PC-9 (cell line): ENCODE measurements around the gene LGR6. TPM values are rescaled to one million over a fixed set of nuclear protein-coding genes. Genes with fewer than 3 reads are reported as not detected.

ENCODE experiments used
- BruUV-seq: library from RNA; stranded (reverse); fragments of 400-500 nt; replicated peaks from 2 replicates; lab custom pipeline; 2021; lab: Mats Ljungman, UMichigan
- CTCF ChIA-PET: fragments of 300-600 bp; sonication (Branson Sonifier 250); formaldehyde crosslinking; loops from one replicate; lab custom pipeline; 2022; ENCODE audit warnings: antibody characterized with exemption; lab: Charles Lee
- POLR2A ChIA-PET: fragments of 300-600 bp; sonication (Branson Sonifier 250); formaldehyde crosslinking; loops from one replicate; lab custom pipeline; 2022; ENCODE audit warnings: antibody characterized with exemption; ENCODE audit not compliant: unreplicated experiment; lab: Charles Lee
- DNase-seq, 2 experiments: peaks; one replicate each; pipeline versions ENCODE4 v3.0.0 to v3.0.0-alpha.2; 2015 to 2022; ENCODE audit warnings: mixed read lengths in 1 of 2
- H2AFZ ChIP-seq: fragments of 200-600 bp; sonication (generic); 2 replicates; pipeline ENCODE4 v1.8.1; 2017; ENCODE audit warnings: antibody characterized with exemption
- H3F3A ChIP-seq: fragments of 200-600 bp; sonication (generic); 2 replicates; pipeline ENCODE4 v1.8.1; 2017; ENCODE audit warnings: antibody characterized with exemption, mild to moderate bottlenecking, low read depth; ENCODE audit not compliant: insufficient read depth
- H3K27ac ChIP-seq: fragments of 200-600 bp; sonication (generic); 2 replicates; pipeline ENCODE4 v1.6.1; 2016; ENCODE audit warnings: mixed run types
- H3K27me3 ChIP-seq: fragments of 200-600 bp; sonication (generic); 2 replicates; pipeline ENCODE4 v1.6.1; 2016; ENCODE audit warnings: low read depth, mixed run types; ENCODE audit not compliant: insufficient read depth
- H3K36me3 ChIP-seq: fragments of 200-600 bp; sonication (generic); 2 replicates; pipeline ENCODE4 v1.6.1; 2016; ENCODE audit warnings: low read depth, mixed run types
- H3K4me1 ChIP-seq: fragments of 200-600 bp; sonication (generic); replicated peaks from 2 replicates; pipeline ENCODE4 v1.6.1; 2016; ENCODE audit warnings: mixed run types; ENCODE audit not compliant: insufficient read depth
- H3K4me2 ChIP-seq: fragments of 200-600 bp; sonication (generic); 2 replicates; pipeline ENCODE4 v1.6.1; 2017; ENCODE audit warnings: mixed run types
- H3K4me3 ChIP-seq: fragments of 200-600 bp; sonication (generic); 2 replicates; pipeline ENCODE4 v1.6.1; 2016; ENCODE audit warnings: mixed run types
- H3K79me2 ChIP-seq: fragments of 200-600 bp; sonication (generic); 2 replicates; pipeline ENCODE4 v1.6.1; 2017; ENCODE audit warnings: low read depth, mixed run types
- H3K9me2 ChIP-seq: fragments of 200-600 bp; sonication (generic); 2 replicates; pipeline ENCODE4 v1.8.1; 2017; ENCODE audit warnings: mild to moderate bottlenecking; ENCODE audit not compliant: insufficient read depth
- H3K9me3 ChIP-seq: fragments of 200-600 bp; sonication (generic); 2 replicates; pipeline ENCODE4 v1.8.1; 2016; ENCODE audit warnings: low read depth; ENCODE audit not compliant: insufficient read depth
- H4K20me1 ChIP-seq: fragments of 200-600 bp; sonication (generic); 2 replicates; pipeline ENCODE4 v1.8.1; 2017; ENCODE audit not compliant: insufficient read depth
- EZH2 ChIP-seq: fragments of 200-600 bp; sonication (generic); IDR thresholded peaks from 2 replicates; pipeline ENCODE4 v1.8.0; 2017; ENCODE audit warnings: antibody characterized with exemption, low read depth
- intact Hi-C: fragments of 100-400 bp; cut with micrococcal nuclease; formaldehyde crosslinking; loops from one replicate; pipeline ENCODE4 v1.10.0; 2022; ENCODE audit not compliant: unreplicated experiment
- total RNA-seq: library from RNA; stranded (reverse); gene quantifications from 2 replicates; pipeline ENCODE4 v1.2.3, GENCODE V29; 2021
- TF ChIP-seq, protein P1 (sequence below): fragments of 200-600 bp; sonication (generic); conservative IDR thresholded peaks from 2 replicates; pipeline ENCODE4 v1.6.1; 2017; ENCODE audit warnings: mixed run types, antibody characterized with exemption, mild to moderate bottlenecking, moderate library complexity

LGR6 gene
- total RNA-seq, 1 experiment from 2014 or later, result 5.6 TPM

DNA sequence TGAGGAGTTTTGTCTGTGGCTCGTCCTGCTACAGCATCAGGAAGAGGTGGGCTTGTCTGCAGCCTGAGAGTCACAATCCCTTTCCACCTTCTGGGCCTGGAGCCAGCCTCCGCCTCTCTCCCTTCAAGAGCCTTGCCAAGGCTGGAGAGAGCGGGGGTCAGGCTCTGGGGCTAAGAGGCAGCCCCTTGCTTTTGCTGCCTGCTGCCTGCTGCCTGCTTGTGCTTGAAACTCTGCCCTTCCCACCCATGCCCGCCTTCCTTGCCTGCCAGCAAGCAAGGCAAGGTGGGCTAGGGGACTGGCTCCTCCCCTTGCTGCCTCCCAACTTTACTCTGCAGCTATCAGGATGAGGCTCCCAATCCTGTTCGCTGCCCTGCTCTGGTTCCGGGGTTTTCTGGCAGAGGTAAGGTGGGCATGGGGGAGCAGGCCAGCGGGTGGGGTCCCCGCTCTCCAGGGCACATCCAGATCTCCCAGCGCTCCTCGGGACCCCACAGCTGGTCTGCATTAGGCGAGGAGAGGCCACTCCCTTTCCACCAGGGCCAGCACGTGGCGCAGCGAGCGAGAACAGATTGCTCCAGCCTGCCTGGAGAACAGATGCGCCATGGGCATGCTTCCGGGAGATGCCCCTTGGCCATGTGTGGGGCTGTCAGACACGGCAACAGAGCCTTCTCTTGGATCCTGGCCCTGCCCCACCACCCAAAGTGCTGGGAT lies 25.7 kb upstream of the LGR6 start:
- H3K4me2 ChIP-seq, result no peak overlapping the region
- TF ChIP-seq EZH2, result no peak
- TF ChIP-seq, protein P1, sequence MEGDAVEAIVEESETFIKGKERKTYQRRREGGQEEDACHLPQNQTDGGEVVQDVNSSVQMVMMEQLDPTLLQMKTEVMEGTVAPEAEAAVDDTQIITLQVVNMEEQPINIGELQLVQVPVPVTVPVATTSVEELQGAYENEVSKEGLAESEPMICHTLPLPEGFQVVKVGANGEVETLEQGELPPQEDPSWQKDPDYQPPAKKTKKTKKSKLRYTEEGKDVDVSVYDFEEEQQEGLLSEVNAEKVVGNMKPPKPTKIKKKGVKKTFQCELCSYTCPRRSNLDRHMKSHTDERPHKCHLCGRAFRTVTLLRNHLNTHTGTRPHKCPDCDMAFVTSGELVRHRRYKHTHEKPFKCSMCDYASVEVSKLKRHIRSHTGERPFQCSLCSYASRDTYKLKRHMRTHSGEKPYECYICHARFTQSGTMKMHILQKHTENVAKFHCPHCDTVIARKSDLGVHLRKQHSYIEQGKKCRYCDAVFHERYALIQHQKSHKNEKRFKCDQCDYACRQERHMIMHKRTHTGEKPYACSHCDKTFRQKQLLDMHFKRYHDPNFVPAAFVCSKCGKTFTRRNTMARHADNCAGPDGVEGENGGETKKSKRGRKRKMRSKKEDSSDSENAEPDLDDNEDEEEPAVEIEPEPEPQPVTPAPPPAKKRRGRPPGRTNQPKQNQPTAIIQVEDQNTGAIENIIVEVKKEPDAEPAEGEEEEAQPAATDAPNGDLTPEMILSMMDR, result no peak
- H3K4me1 ChIP-seq, result no peaks in the 10 kb centered on the region
- DNase-seq, result no peak
- intact Hi-C loops, result no loop called here
- H3K9me2 ChIP-seq, result no peaks in the 10 kb centered on the region
- H3K27me3 ChIP-seq, result peaks cover 7% of the 10 kb centered on the region; the same call in 1 of the 2 replicates
- no peaks in the 10 kb centered on the region for H3F3A ChIP-seq
- no peak overlapping the region for H3K4me3 ChIP-seq
- no peak overlapping the region for H2AFZ ChIP-seq
- no peaks in the 10 kb centered on the region for H3K9me3 ChIP-seq
- no peak overlapping the region for H3K27ac ChIP-seq
- no TSS peak for BruUV-seq
- no peaks in the 10 kb centered on the region for H4K20me1 ChIP-seq
- no peaks in the 10 kb centered on the region for H3K79me2 ChIP-seq
- POLR2A ChIA-PET, result no interaction called here
- CTCF ChIA-PET, result no interaction called here
- H3K36me3 ChIP-seq, result no peaks in the 10 kb centered on the region

DNA sequence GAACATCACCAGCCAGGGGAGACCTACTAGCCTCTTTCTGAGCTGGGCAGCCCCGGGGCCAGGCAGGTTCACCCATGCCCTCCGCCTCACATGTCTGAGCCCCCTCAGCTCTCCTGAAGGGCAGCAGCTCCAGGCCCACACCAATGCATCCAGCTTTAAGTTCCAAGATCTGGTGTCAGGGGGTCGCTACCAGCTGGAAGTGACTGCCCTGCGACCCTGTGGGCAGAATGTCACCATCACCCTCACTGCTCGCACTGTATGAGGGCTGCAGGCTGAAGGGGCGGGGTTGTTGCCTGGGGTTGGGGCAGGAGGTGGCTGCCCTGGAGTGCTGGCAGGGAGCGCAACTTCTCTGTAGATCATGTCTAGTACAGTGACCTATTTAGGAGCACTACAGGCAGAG lies 24.7 kb upstream of the LGR6 start:
- DNase-seq, result no peak
- Histone ChIP-seq H3K79me2 (no peaks in the 10 kb centered on the region), H3K9me2 (no peaks in the 10 kb centered on the region), H3K4me1 (no peaks in the 10 kb centered on the region), H3F3A (no peaks in the 10 kb centered on the region), H4K20me1 (no peaks in the 10 kb centered on the region), H3K27ac (no peak overlapping the region), H3K4me3 (no peak overlapping the region), H3K27me3 (peaks cover 7% of the 10 kb centered on the region; the same call in 1 of the 2 replicates), H2AFZ (no peak overlapping the region), H3K4me2 (no peak overlapping the region), H3K36me3 (no peaks in the 10 kb centered on the region), H3K9me3 (no peaks in the 10 kb centered on the region)
- POLR2A ChIA-PET, result no interaction called here
- CTCF ChIA-PET, result no interaction called here
- TF ChIP-seq, protein P1, result no peak
- no peak for TF ChIP-seq EZH2
- no TSS peak for BruUV-seq
- intact Hi-C loops, result no loop called here

DNA sequence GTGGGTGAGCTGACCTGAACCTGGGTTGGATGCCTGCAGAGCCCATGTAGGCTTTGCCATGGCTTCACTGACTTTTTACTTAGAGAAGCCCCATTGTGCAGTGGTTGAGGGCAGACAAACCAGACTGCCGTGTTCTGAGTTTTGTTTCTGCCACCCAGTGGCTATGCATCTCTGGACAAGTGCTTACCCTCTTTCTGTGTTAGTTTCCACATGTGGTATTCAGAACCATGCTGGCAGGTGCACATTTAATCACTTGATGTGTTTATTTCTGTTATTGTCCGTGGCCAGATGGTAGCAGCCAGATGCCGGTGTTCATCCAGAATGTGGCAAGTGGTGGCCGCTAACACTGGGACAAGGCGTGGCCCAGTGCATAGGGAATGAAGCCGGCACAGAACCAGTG lies 22.9 kb upstream of the LGR6 start:
- POLR2A ChIA-PET, result no interaction called here
- H4K20me1 ChIP-seq, result no peaks in the 10 kb centered on the region
- H3K36me3 ChIP-seq, result no peaks in the 10 kb centered on the region
- H3K79me2 ChIP-seq, result no peaks in the 10 kb centered on the region
- TF ChIP-seq, protein P1, result no peak
- DNase-seq, result no peak
- H3K4me1 ChIP-seq, result no peaks in the 10 kb centered on the region
- CTCF ChIA-PET, result interaction anchor here (0.7 kb wide), 1 partner anchor 13 kb away, joined by 3 read pairs; no protein-coding TSS in a partner anchor
- H3F3A ChIP-seq, result no peaks in the 10 kb centered on the region
- no peaks in the 10 kb centered on the region for H3K9me3 ChIP-seq
- BruUV-seq, result no TSS peak
- intact Hi-C loops, result no loop called here
- peaks cover 7% of the 10 kb centered on the region; the same call in 1 of the 2 replicates for H3K27me3 ChIP-seq
- H2AFZ ChIP-seq, result no peak overlapping the region
- H3K9me2 ChIP-seq, result no peaks in the 10 kb centered on the region
- H3K4me2 ChIP-seq, result no peak overlapping the region
- H3K4me3 ChIP-seq, result no peak overlapping the region
- H3K27ac ChIP-seq, result no peak overlapping the region
